Activated CD8-positive, alpha-beta memory T cell treated with anti-CD3 and anti-CD28 coated beads for 1 hour (primary cell): ENCODE results near the gene PCMTD2.

Source experiments
- DNase-seq, 2 donors: peaks; one replicate each; pipeline ENCODE4 v3.0.0-alpha.2; 2020; ENCODE audit warnings: low read depth in 1 of 2; ENCODE audit errors: extremely low read depth in 1 of 2

Gene PCMTD2

DNA sequence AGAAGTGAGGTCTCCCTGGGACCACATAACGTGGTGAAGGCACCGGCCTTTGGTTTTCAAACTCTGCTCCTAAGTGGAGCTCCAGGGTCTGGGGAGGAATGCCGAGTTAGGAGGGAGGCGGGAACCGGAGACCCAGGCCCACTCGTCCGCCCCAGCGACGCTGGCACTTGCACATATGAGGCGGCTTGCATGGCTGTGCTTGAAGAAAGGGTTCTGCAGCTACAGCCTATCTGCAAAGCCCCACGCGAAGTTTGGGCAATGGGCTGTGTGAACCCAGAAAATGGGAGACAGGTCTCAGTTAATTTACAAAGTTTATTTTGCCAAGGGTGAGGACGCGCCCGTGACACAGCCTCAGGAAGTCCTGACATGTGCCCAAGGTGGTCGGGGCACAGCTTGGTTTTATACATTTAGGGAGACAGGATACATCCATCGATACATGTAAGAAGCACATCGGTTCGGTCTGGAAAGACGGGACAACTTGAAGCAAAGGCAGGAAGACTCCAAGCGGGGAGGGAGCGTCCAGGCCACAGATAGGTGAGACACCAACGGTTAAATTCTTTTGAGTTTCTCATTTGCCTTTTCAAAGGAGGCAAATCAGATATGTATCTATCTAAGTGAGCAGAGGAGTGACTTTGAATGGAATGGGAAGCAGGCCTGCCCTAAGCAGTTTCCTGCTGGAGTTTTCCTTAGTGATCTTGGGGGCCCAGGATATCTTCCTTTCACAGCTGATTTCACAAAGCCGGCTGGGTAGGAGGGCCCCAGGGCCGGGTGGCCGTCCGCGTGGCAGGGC, 782 bp upstream of the PCMTD2 start:
- DNase-seq = no peak

DNA sequence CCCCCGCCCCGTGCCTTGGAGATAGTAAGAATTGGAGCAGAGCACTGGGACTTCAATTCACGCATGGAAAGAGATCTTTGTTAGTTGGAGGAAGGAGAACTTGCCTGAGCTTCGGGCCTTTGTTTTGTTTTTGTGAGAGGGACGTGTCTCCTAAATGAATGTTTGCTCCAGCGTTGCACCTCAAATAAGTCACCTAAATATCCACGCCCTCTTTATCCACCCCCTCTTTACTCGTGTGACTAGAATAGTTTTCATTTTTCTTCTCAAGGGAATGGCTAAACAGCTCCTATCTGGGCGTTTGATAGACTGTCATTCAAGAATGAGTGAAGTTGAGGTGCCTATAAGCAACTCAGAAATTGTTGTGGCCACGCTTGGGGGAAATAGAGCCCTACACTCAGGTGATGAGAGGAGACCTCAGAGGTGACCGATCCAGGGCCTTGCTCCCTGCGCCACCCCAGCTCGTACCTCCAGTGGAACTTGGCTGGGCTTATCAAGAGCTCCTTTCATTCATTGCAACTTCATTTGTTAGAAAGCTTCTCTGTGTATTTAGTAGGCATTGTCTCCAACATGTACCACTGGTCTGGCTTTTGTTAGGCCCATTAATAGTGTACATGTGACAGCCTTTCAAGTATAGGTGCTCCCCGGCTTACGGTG, 861 bp downstream of the PCMTD2 start:
- no peak for DNase-seq

DNA sequence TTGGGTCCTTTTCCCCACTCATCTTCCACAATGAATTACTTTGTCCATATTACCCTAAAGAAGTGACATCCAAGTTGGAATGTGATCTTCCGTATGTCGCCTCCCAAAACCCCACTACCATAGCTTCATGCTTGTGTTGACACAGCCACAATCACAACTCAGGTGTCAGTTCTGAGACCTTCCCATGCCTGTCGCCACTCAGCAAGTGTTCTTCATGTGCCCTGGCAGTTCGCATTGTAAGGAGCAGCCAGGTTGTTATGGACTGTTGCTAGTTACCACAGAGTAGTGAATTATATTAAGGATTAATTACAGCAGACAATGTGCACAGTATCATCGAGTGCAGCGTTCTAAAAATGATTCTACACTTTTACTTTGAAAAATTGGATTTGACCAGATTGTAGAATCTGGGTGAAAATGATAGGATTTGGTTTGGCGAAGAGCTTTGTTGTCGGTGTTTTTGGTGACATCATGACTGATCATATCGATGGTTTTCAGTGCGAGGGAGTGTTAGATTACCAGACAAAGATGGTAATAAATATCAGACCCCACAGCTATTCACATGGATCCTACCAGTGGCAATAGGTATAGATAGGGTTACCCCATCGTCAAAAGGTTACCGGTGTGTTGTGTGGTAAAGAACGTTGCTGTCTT, 1.7 kb downstream of the PCMTD2 start:
- no peak for DNase-seq

DNA sequence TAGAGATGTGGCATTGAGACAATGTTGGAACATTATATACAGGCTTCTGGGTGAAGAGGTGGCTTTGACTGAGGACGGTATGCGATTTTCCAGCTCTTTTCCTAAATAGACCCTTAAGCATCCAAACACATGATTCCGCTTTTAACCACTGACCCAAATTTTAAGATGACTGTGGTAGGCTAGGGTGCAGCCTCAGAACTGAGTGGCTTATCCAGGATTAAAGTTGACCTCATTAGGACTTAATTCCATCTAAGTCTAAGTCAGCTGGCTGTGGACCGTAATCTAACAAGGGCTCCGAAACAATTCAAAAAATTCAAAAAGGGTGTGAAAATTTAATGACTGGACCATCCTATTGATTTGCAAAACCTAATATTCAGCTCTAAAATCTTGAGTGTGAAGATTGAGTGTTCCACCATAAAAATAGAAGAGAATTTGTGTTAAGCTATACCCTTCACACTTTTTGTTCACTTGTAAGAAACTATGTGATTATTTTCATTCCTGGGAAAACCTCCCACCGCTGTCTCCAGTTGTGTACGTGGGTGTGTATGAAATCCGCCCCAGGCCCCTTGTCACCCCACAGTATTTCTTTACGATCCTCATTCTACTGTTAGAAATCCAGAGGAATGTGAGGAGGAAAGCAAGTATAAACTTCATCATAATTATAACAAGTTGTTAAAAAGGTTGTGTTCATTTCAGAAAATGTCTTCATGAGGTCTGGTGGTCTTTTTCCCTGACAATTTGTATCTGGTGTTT, 2.7 kb downstream of the PCMTD2 start:
- DNase-seq = no peak

- DNase-seq = no peak
These were observed 4.7 kb downstream of the PCMTD2 start for GRCh38 chr20:64260239-64260638.

DNA sequence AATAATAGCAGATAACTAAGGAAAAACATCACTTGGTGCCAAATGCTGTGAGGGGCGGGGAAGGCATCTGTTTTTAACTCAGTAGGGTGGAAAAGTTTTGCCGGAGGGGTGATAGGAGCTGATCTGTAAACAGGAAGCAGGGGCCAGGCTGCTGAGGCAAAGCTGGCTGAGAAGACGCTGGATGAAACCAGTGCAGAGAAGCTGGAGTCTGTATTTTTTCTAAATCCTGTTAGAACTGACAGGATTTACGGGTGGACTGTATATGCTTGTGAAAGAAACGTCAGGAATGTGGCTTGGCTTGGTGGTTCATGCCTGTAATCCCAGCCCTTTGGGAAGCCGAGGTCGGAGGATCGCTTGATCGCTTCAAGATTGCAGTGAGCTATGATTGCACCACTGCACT, 5.6 kb downstream of the PCMTD2 start:
- no peak for DNase-seq

DNA sequence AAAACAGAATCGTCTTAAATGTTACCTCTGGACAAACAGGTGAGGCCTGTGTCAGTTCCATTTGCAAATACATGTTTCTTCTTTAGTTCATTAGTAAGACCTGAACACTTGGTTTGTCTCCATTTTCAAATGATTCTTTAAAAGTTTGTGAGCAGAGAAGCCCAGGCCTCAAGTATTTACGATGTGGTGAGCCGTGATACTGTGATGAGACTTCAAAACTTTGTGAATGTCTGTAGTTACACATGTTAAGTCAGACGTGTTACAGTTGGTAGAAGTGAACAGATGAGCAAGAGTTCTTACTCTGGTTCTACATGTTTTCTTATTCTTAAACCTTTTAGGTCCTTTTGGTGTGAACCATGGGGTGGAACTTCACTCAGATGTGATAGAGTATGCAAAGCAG, 8.5 kb downstream of the PCMTD2 start:
- DNase-seq = no peak

DNA sequence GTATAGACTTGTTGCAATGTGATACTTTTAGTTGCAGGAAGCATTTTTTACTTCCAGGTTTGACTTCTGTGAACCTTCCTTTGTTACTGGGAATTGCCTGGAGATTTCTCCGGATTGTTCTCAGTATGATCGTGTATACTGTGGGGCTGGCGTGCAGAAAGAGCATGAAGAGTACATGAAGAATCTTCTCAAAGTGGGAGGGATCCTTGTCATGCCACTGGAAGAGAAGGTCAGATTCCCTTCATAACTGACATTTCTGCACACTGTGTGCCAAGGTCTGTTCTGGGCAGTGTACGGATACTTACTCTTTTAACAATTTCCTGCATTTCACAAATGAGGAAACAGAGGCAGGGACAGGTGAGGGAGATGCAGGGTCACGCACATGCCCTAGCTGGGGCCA, 9.7 kb downstream of the PCMTD2 start:
- no peak for DNase-seq

GRCh38 chr20:64266988-64267387, 11.4 kb downstream of the PCMTD2 start:
- no peak for DNase-seq

DNA sequence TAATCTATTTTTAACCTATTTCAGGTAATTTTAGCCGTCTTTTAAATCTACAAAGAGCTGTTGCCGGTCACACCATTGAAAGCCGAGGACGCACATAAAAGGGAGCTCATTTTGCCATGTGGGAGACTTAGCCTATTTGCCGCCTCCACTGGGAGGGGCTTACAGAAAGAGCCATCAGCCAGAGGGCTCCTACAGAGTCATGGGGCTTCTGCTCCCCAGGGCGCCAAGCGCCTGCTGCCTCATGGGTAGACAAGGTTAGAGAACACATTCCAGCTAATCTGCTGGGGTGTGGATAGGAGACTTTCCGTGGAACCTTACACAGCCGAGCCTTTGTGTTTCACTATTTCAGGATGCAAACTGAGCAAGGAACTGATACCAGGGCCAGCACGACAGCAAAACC, 12.6 kb downstream of the PCMTD2 start:
- DNase-seq = no peak

DNA sequence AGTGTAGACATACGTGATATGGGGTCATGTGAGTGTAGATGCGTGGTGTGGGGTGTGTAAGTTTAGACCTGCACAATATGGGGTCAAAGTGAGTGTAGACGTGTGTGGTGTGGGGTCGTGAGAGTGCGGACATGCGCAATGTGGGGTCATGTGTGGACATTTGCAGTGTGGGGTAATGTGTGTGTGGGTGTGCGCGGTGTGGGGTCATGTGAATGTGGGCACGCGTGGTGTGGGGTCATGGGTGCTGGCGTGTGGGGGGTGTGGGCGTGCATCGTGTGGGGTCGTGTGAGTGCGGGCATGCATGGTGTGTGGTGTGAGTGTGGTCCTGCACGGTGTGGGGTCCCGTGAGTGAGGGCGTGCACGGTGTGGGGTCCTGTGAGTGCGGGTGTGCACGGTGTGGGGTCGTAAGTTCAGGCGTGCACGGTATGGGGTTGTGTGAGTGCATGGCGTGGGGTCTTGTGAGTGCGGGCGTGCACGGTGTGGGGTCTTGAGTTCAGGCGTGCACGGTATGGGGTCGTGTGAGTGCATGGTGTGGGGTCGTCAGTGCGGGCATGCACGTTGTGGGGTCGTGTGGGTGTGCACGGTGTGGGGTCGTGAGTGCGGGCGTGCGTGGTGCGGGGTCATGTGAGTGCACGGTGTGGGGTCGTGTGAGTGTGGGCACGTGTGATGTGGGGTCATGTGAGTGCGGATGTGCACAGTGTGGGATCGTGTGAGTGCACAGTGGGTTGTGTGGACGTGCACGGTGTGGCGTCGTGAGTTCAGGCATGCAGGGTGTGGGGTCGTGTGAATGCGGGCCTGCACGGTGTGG, 14.3 kb downstream of the PCMTD2 start:
- no peak for DNase-seq

DNA sequence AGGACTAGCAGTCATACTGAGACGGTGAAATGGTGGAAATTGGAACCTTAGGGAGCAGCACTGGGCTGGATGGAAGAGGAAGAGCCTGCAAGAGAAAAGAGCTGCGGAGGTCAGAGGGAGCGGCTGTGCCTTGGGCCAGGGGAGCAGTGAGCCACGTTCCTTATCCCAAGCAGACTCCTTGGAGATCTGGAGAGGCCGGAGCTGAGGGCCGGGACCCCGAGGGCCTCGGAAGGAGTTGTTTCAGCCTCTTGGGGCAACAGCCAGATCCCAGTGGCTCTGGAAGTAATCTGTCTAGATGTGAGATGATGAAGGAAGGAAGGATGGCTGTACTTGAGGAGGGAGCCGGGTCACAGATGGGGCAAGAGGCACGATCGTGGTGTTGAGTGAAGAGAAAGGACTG, 16.1 kb downstream of the PCMTD2 start:
- no peak for DNase-seq

- no peak for DNase-seq
These were observed 17.6 kb downstream of the PCMTD2 start for GRCh38 chr20:64273109-64273508.

DNA sequence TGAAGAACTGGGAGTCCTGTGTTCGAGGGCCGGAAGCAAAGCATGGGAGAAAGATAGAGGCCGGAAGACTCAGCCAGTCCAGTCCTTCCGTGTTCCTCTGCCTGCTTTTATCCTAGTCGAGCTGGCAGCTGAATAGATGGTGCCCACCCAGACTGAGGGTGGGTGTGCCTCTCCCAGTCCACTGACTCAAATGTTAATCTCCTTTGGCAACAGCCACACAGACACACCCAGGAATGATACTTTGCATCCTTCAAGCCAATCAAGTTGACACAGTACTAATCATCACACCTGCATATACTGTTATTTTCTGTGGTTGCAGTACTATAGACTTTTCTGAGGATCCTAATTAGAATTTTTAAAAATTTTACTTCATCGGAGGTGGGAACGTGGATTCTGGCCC, 21.3 kb downstream of the PCMTD2 start:
- DNase-seq = no peak

- DNase-seq = no peak
These were observed 22.2 kb downstream of the PCMTD2 start for GRCh38 chr20:64277571-64278316.

DNA sequence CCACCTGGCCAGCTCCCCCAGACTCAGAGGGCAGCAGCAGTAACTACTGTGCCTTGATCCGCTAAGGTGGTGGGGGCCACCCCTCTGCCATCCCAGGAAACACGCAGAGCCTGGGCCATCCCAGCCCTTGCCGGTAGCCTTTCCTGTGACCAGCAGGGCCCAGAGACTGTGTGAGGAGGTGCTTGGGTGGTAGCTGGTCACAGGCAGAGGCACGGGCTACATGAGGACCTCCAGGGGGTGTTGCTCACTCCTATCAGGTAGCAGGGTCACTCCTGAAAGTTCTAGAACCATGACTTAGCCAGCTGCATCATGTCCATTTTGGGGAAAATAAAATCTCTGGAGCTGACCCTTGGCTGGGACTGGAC, 22.8 kb downstream of the PCMTD2 start:
- no peak for DNase-seq

DNA sequence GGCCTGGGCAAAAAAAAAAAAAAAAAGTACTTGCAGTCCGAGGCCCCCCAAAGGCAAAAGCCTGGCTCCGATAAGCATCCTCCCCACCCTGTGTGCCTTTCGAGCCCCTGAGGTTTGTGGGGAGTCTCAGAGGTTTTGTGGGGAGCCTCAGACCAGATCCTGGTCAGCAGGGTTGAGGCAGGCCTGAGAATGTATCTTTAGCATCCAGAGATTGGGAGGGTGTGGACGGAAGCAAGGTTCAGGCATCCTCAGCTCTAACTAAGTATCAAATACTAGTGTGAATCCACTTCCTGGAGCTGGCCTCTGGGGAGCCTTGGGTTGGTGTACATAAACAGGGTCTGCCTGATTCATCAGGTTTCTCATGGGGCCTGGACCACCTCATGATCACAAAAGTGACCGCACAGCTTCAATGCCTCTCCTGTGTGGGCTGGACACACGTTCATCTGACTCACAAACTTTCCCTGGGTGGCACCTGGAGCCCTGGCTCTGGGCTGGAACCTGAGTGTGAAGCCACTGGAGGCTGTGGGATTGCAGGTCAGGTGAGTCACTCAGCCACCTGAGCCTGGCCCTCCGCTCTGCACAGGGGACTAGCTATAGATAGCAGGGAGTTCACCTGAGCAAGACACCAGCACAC, 24.4 kb downstream of the PCMTD2 start:
- DNase-seq = no peak

DNA sequence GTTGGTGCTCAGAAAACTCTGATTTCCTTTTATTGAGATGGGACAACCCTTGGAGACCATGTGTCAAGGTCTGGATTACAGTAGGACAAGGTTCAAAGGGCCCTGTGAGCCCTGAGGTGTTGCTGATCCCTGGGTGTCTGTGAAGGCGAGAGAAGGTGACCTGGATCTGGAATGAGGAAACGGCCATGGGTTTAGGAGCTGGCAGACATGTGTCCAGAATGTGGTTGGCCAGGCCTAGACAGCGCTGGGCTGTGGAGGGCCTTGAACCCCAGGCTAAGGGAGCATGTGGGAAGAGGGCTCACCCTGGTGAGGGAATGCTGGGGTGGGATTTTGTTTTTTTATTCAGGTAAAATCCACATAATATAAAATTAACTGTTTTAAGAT, 24.9 kb downstream of the PCMTD2 start:
- no peak for DNase-seq

GRCh38 chr20:64283646-64284045, 28.1 kb downstream of the PCMTD2 start:
- DNase-seq = no peak
